ENCODE measurements around the gene SPATA24.
"Not testable (repeated sequence)": the region's sequence is repeated elsewhere in the genome, so short reads cannot be mapped to it uniquely, and the experiment has no call there.

Gene SPATA24, protein sequence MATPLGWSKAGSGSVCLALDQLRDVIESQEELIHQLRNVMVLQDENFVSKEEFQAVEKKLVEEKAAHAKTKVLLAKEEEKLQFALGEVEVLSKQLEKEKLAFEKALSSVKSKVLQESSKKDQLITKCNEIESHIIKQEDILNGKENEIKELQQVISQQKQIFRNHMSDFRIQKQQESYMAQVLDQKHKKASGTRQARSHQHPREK

GRCh38 chr5:139403787-139404483 lies at the start of gene SPATA24:
SPATA24 (minus strand) TSS chr5:139404089; CDS start chr5:139404060, 29 bp downstream.
- peak; percentile 97 for DNase-seq (ENCODE audit: low read depth)

DNA sequence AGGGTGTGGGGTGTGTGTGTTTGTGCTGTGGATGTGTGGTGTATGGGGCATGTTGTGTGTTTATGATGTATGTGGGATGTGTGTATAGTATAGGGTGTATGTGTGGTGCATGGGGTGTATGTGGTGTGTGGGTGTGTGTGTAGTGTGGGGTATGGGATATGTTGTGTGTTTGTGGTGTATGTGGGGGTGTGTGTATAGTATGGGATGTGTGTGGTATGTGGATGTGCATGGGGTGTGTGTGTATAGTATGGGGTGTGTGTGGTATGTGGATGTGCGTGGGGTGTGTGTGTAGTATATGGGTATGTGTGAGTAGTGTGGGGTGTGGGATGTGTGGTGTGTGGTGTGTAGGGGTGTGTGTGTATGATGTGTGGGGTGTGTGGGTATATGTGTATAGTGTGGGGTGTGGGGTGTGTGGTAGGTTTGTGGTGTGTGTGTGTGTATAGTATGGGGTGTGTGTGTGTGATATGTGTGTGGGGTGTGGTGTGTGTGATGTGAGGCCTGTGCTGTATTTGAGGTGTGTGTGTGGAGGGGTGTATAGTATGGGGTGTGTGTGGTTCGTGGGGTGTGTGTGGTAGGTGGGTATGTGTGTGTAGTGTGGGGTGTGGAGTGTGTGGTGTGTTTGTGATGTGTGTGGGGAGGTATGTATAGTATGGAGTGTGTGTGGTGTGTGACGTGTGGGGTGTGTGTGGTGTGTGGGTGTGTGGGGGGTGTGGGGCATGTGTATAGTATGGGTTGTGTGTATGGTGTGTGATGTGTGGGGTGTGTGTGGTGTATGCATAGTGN lies 48.2 kb upstream of the SPATA24 start:
- no peak for DNase-seq (ENCODE audit: low read depth)

DNA sequence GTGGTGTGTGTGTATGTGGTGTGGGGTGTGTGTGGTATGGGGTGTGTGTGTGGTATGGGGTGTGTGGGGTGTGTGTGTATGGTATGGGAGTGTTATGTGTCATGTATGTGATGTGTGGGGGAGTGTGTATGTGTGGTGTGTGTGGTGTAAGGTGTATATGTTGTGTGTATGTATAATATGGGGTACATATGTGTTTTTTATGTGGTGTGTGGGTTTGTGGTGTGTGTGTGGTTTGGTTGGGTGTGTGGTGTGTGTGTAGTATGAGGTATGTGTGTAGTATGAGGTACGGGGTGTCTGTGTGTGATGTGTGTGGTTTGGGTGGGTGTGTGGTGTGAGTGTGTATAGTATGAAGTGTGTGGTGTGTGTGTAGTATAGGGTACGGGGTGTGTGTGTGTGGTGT lies 47.3 kb upstream of the SPATA24 start:
- DNase-seq (ENCODE audit: low read depth), result no peak

DNA sequence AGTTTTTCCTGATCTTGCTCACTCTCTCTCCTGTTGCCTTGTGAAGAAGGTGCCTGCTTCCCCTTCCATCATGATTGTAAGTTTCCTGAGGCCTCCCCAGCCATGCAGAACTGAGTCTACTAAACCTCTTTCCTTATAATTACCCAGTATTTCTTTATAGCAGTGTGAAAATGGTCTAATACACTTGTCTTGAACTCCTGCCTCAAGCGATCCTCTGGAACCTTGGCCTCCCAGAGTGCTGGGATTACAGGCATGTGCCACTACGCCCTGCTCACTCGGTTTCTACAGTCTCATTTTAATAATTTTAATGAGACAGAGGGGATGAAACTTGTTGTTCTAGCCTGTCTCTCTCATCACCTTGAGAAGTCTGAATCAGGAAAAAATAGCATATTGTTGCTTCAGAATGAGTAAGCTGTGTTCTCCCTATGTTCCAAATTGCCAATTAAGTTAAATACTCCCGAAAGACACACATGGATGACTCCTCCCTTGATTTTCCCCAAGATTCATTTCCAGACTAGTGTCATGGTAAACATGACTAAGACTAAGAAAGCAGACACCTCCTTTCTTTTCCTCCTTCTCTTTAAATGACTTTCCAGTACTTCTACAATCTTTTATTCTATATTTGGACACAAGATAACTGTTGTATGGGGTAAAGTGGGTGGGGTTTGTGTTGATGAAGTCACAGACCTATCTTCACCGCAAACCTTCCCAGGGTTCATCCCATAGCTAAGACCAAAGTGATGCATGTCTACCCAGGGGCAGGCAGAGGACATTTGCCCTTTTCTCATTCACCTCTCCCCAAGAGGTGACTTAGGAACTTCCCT lies 43.3 kb upstream of the SPATA24 start:
- no peak for DNase-seq (ENCODE audit: low read depth)

DNA sequence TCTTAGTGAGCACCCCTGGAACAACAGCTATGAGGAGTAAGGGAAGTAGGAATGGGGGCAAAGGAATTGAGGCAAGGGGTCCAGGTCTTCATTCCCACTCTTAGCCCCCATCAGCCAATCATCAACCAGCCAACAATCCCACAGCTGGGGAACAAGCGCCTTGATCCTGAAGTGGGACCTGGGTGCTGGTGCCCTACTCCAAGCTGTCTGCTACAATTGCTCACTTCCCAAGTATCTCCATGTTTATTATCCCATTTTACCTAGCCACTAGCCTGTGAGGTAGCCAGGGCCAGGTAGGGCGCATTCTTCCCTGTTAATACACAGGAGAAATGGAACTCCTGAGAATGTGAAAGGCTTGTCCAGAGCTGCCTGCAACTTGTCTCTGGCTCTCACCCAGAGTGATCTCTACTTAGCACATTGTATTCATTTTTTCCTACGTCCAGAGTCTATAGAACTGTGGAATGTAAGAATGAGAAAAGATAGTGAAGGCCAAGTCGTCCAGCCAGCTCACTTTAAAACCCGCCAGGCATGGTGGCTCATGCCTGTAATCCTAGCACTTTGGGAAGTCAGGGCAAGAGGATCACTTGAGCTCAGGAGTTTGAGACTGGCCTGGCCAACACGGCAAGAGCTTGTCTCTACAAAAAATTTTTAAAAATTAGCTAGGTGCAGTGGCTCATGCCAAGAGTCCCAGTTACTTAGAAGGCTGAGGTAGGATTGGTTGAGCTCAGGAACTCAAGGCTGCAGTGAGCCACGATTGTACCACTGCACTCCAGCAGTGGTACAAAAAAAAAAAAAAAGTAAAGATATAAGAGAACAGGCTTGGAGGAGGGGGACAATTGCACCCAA lies 41.7 kb upstream of the SPATA24 start:
- no peak for DNase-seq (ENCODE audit: low read depth)

- no peak for DNase-seq (ENCODE audit: low read depth)
Measured at GRCh38 chr5:139443831-139444453, 40.1 kb upstream of the SPATA24 start.

DNA sequence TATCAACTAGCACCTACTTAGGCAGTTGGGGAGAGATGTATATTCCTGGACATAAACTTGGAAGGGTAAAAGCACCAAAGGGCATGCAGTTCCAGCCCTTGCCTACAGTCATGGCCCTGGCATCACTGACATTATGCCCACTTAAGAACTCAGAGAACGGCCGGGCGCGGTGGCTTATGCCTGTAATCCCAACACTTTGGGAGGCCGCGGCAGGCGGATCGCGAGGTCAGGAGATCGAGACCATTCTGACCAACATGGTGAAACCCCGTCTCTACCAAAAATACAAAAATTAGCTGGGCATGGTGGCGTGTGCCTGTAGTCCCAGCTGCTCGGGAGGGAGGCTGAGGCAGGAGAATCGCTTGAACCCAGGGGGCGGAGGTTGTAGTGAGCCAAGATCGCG lies 36.5 kb upstream of the SPATA24 start:
- not testable (repeated sequence) for DNase-seq (ENCODE audit: low read depth)

GRCh38 chr5:139439013-139439903 lies 35.4 kb upstream of the SPATA24 start, which contains the start of gene DNAJC18:
DNAJC18 (minus strand) TSS chr5:139439525; CDS start chr5:139439445, 80 bp downstream.
- DNase-seq (ENCODE audit: low read depth), result peak; percentile 82

DNA sequence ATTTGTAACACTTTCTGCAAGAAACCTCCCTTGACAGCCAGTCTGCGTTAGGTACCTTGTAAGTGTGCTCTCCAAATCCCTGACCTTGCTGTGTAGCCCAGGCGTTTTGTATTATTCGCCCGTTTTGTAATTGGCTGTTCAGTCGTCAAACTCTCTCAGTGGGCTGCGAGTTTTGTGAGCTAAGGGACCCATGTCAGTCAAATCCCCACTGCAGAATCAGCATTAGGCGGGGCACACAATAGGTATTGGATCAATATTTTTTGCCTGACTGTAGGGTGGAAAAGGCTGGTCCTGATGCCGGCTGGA lies 34.8 kb upstream of the SPATA24 start:
- no peak for DNase-seq (ENCODE audit: low read depth)

DNA sequence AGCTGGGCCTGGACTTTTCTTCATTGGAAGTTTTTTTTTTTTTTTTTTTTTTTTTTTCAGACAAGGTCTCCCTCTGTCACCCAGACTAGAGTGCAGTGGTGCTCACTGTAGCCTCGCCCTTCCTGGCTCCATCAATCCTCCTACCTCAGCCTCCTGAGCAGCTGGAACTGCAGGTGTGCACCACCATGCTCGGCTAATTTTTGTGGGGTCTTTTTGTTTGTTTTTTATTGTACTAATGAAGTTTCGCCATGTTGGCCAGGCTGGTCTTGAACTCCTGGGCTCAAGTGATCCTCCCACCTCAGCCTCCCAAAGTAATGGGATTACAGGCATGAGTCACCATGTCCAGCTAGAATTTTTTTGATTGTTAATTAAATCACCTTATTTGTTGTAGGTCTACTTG lies 31.8 kb upstream of the SPATA24 start:
- no peak for DNase-seq (ENCODE audit: low read depth)

DNA sequence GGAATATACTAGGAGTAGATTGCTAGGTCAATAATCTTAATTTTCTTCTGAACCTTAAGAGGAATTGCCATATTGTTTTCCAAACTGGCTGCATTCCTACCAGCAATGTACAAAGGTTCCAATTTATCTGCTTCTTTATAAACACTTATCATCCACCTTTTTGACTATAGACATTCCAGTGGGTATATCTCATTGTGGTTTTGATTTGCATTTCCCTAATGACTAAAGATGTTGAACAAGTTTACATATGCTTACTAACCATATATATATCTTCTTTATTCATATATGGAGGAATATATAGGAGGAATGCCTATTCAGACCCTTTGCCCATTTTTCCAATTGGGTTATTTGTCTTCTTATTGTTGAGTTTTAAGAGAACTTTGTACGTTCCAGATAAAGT lies 27.8 kb upstream of the SPATA24 start:
- no peak for DNase-seq (ENCODE audit: low read depth)

GRCh38 chr5:139430015-139430414 lies 26.1 kb upstream of the SPATA24 start:
- DNase-seq (ENCODE audit: low read depth), result no peak

- DNase-seq (ENCODE audit: low read depth), result no peak
Measured at GRCh38 chr5:139426203-139426885, 22.5 kb upstream of the SPATA24 start.

- no peak for DNase-seq (ENCODE audit: low read depth)
Measured at GRCh38 chr5:139425497-139425896, 21.6 kb upstream of the SPATA24 start.

DNA sequence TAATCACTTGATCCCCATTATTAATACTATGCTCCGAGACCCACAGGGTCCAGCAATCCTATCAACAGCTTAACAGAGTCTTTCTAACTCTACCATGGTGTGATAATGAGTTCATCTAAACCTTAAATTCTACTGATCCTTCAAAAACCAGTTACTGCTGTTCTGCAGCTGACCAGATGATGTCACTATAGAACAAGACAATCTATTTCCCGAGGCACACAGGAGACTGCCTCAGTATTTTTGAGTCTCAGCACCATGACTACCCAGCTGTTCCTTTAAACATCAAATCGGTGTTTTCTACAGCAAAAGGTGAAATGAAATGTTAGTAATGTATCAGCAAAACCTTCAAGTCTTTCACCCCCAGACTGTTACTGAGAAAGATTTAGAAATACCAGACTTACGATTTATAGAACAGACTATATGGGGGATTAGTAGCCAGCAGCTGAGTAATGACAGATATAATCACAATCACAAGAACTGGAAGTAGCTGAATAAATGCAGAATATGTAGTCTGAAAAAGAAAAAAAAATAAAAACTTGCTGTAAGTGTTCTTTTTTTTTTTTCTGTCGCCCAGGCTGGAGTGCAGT lies 18.5 kb upstream of the SPATA24 start:
- no peak for DNase-seq (ENCODE audit: low read depth)

- DNase-seq (ENCODE audit: low read depth), result no peak
Measured at GRCh38 chr5:139419226-139420192, 15.6 kb upstream of the SPATA24 start.

DNA sequence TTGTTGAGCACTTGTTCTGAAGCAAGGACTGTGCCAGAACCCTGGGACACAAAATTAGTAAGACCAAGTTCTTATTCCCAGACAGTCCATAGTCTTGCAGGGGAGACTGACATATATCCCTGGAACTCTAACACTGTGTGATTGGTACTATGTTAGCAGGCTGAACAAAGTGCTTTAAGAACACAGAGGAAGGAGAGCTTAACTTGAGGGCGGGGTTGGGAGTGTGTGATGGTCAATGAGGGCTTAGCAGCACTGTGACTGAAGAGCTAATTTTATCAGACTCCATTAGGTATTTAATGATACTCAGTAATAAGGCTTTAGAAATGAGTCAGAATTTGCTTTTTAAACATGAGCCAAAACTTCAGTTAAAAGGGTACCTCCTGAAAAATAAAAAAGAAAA lies 14.9 kb upstream of the SPATA24 start:
- no peak for DNase-seq (ENCODE audit: low read depth)

DNA sequence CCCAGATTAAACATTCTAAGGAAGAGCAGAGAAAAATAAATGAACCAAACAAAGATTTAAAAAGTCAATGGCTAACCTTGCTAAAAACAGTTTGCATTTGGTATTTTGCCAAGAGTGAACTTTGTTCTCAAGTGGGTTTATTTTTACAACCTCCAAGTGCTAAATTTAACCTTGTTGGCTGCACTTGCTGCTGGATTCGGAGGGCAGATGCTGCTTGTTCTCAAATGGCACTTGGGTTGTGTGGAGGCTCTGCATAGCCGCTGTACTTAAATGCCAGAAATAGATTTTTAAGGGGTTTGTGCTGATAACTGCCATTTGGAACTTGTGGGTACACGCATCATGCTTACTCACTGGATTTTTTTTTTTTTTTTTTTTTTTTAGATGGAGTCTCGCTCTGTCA lies 13.3 kb upstream of the SPATA24 start:
- DNase-seq (ENCODE audit: low read depth), result no peak
